CD4-positive, alpha-beta T cell treated with Interleukin-21 for 1 hour (primary cell): ENCODE results near the gene DHRS9.
"Not testable (repeated sequence)": the region's sequence is repeated elsewhere in the genome, so short reads cannot be mapped to it uniquely, and the experiment has no call there.

Source experiments
- DNase-seq: peaks from one replicate; pipeline ENCODE4 v3.0.0-alpha.2; 2020

DHRS9 gene

GRCh38 chr2:169069341-169069740 is at the start of gene DHRS9:
TSS of gene DHRS9 (plus strand) at chr2:169069563. CDS start at chr2:169081582, 12,019 bp downstream.
- no peak for DNase-seq

- DNase-seq, result no peak
These were observed 46.2 kb upstream of the DHRS9 start for GRCh38 chr2:169023161-169023560.

GRCh38 chr2:169026056-169026455 is 43.3 kb upstream of the DHRS9 start:
- no peak for DNase-seq

- DNase-seq, result no peak
These were observed 42.1 kb upstream of the DHRS9 start for GRCh38 chr2:169027234-169027633.

GRCh38 chr2:169029341-169029740 is 40.0 kb upstream of the DHRS9 start:
- no peak for DNase-seq

- DNase-seq, result no peak
These were observed 38.2 kb upstream of the DHRS9 start, which contains the start of gene ABCB11 for GRCh38 chr2:169031202-169031601. TSS of gene ABCB11 (minus strand) at chr2:169031324. CDS start at chr2:169018125, 13,199 bp downstream.

GRCh38 chr2:169034256-169034655 is 35.1 kb upstream of the DHRS9 start:
- DNase-seq, result no peak

- no peak for DNase-seq
These were observed 34.3 kb upstream of the DHRS9 start for GRCh38 chr2:169034984-169035544.

GRCh38 chr2:169035887-169036286 is 33.5 kb upstream of the DHRS9 start:
- DNase-seq, result no peak

GRCh38 chr2:169036736-169037440 is 32.5 kb upstream of the DHRS9 start:
- no peak for DNase-seq

- DNase-seq, result no peak
These were observed 31.0 kb upstream of the DHRS9 start for GRCh38 chr2:169038338-169038757.

GRCh38 chr2:169039702-169040101 is 29.7 kb upstream of the DHRS9 start:
- DNase-seq, result no peak

GRCh38 chr2:169041594-169041993 is 27.8 kb upstream of the DHRS9 start:
- DNase-seq, result no peak

GRCh38 chr2:169042856-169043255 is 26.5 kb upstream of the DHRS9 start:
- no peak for DNase-seq

GRCh38 chr2:169046440-169047151 is 22.8 kb upstream of the DHRS9 start:
- no peak for DNase-seq

GRCh38 chr2:169047256-169048250 is 21.8 kb upstream of the DHRS9 start:
- DNase-seq, result no peak

- DNase-seq, result no peak
These were observed 20.2 kb upstream of the DHRS9 start for GRCh38 chr2:169049142-169049541.

- DNase-seq, result no peak
These were observed 18.7 kb upstream of the DHRS9 start for GRCh38 chr2:169050476-169051240.

GRCh38 chr2:169054575-169054974 is 14.8 kb upstream of the DHRS9 start:
- not testable (repeated sequence) for DNase-seq

GRCh38 chr2:169064199-169064598 is 5.2 kb upstream of the DHRS9 start:
- DNase-seq, result not testable (repeated sequence)

GRCh38 chr2:169065422-169065821 is 3.9 kb upstream of the DHRS9 start:
- no peak for DNase-seq
